OCI-LY7 (cell line): ENCODE measurements around the gene CPPED1.

Experiments
- EZH2phosphoT487 ChIP-seq: fragments of 200-600 bp; sonication (generic); IDR thresholded peaks from 2 replicates; pipeline ENCODE4 v1.6.1; 2018; ENCODE audit warnings: low read depth, borderline replicate concordance, mild to moderate bottlenecking, mixed run types, antibody characterized with exemption, low read length, moderate library complexity, mixed read lengths
- TF ChIP-seq, protein P1 (sequence below): fragments of 200-600 bp; sonication (generic); conservative IDR thresholded peaks from 2 replicates; pipeline ENCODE4 v1.5.1; 2014; ENCODE audit warnings: mild to moderate bottlenecking, antibody characterized with exemption, low read length, moderate library complexity, mixed read lengths

DNA sequence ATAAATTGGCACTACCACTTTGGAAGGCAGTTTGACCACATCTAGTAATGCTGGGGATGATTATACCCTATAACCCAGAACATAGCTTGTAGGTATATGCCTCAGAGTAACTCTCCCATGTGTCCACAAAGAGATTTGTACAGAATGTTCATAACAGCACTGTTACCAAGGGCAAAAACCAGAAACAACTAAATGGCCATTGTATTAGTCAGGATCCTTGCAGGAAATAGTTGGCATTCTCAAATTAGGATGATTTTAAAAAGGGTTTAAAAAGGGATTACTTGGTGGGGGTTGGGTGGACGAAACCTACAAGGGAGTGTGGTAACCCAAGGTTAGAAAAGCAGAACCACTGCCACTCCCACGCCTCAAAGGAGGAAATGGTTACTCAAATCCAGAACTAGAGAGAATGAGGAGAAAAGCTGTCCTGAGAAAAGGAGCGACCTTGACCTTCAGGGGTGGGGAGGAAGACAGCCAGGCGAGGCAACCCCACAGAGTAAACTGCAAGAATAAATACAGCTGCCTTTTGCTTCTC lies 2.1 kb downstream of the CPPED1 start:
- TF ChIP-seq, protein P1, sequence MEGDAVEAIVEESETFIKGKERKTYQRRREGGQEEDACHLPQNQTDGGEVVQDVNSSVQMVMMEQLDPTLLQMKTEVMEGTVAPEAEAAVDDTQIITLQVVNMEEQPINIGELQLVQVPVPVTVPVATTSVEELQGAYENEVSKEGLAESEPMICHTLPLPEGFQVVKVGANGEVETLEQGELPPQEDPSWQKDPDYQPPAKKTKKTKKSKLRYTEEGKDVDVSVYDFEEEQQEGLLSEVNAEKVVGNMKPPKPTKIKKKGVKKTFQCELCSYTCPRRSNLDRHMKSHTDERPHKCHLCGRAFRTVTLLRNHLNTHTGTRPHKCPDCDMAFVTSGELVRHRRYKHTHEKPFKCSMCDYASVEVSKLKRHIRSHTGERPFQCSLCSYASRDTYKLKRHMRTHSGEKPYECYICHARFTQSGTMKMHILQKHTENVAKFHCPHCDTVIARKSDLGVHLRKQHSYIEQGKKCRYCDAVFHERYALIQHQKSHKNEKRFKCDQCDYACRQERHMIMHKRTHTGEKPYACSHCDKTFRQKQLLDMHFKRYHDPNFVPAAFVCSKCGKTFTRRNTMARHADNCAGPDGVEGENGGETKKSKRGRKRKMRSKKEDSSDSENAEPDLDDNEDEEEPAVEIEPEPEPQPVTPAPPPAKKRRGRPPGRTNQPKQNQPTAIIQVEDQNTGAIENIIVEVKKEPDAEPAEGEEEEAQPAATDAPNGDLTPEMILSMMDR = no peak
- TF ChIP-seq EZH2phosphoT487 = no peak
